Activated T-cell treated with anti-CD3 and anti-CD28 coated beads for 4 hours (primary cell): Measurements from ENCODE around the gene PRR35.

Experiments used
- DNase-seq: peaks from one replicate; pipeline ENCODE4 v3.0.0-alpha.2; 2020

PRR35 gene

DNA sequence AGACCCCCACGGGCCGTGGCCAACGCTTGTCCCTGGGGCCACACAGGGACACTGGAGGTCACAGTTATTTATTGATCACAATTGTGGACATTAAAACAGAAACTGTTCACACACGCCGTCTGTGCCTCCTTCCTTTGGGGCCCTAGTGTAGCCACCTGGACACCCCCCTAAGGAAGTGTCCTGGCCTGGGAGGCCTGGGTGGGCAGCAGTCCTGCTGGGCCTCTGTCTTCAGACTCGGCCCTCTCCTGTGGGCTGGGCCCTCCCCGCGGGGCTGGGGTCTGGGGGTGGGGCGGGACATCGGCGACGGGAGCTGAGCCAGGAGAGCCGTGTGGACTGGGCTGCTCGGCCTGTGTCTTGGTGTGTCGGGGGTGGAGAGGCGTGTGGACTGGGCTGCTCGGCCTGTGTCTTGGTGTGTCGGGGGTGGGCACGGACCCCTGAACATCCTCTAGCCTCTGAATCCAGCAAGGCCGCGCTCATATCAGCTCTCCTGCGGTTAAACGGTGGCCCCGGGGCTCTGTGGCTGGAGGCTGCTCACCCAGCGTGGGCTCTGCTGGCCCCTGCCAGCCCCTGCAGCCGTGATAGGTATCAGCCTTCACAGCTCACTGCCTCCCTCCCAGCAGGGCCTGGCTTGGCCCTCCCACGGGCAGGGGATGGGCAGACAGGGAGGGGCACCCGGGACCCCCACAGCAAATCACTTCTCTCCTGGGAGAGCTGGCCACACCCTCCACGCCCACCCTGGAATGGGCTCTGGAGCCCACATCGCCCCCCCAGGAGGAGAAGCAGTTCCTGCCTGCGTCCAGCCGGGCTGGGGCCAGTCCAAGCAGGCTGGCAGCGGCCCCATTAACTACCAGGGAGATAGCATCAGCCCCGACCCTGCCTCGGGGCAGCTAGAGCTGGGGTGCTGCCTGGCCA lies 5.5 kb downstream of the PRR35 start:
- DNase-seq, result no peak

DNA sequence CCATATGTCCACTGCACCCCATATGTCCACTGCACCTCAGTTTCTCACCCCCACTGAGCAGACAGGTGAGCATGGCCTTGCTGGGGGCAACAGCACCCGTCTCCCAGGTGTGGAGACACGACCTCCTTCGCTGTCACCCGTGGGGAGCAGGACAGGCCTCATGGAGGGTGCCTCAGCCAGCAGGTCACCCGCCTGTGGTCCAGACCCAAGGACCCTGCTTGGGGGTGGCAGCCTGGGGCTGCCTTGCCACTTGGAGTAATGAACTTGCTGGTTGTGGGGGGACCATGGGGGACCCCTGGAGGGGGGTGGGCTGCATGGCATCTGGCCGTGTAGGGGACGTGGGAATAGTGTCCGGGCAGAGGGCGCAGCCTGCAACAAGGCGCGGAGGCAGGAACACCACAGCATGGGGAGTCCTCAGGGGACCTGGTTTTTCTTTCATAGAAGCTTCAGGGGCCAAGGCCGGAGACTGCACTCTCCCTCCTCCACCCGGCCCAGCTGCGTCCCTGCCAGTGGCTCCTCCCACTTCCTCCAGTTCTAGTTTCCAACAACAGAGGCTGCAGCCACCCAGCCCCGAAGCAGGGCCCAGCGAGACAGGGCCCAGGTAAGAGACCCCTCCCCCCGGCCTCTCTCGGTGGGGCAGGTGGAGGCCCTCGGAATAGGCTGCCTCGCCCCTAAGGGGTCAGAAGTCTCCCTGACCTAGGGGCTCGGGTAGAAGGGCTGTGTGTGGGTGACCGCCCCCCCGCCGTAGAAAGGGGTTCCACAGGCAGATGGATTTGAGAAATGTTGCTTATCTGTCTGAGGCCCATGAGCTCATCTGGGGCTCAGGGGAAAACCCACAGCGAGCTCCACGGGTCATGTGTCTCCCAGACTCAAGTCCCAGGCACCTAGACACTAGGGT lies 6.5 kb downstream of the PRR35 start, which contains the start of gene NHLRC4:
Gene NHLRC4 (plus strand): TSS at position 531 of the 898 bp plus-strand sequence. CDS start 1,043 bp downstream, outside the sequence.
- no peak for DNase-seq

DNA sequence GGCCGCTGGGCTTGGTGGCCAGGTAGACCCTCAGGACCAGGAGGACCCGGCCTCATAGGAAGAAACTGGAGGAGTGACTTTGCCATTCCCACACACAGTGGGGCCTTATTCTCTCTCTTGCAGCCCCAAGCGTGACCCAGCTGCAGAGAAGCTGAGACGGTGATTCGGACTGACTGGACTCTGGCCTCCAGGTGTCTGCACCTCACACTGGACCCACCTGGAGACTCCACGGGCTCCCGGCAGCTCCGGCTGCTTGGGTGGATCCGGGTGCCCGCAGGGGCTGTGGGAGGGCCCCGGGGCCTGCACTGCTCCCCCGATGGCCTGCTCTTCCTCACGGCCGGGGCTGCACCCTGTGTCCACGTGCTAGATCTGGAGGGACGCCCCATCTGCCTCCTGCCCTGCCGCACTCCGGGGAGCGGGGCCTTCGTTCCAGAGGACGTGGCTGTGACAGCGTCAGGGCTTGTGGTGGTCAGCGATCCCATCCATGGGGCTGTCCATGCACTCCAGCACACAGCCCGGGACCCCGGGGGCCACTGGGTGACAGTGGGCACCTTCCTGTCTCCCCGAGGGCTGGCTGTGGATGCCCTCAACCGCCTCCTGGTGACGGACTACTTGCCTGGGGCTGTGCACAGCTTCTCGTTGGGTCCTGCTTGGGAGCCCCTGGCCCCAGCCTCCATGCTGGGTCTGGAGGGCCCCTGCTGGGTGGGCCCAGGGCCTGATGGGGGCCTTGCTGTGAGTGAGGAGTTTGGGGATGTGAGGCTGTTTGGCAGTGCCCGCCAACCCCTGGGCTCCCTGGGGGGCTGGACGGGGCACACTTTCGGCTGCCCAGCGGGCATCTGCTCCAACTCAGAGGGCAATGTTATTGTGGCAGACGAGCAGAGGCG lies 7.4 kb downstream of the PRR35 start:
- DNase-seq, result no peak

DNA sequence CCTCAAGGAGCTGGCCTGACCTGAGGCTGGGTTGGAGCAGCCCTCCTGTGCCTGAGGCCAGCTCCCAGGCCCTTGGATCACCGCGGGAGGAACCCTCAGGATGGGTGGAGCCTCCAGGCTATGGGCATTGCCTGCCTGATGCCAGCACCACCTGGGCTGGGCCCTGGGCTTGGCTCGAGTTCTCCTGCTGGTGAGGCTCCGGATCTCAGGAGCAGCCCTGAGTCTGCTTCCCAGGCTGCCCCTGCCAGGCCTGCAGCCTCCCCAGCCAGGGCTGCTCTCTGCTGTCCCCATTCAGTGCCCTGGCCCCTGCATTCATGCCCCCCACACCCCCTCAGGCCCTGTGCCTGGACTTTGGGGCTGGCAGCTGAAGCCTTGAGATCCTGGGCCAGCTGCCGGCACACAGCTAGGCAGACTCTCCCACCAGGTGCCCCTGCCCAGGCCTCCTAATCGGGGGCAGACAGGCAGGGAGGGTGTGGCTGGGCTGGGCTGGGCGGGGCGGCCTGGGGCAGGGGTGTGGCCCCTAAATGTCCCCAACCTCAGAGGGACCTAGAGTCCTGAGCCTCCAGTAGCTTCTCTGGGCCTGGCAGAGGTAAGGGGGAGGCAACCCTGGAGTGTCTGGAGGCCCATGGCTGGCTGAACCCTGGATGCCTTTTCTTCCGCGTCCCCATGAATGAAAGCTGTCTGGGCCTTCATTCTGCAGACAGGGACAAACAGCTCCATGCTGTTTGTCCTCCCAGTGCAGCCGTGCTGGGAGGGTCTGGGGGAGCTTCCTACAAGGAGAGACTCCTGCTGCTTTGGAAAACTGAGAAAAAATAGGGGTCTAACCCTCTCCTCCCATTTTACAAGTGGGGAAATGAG lies 8.4 kb downstream of the PRR35 start:
- DNase-seq, result no peak

DNA sequence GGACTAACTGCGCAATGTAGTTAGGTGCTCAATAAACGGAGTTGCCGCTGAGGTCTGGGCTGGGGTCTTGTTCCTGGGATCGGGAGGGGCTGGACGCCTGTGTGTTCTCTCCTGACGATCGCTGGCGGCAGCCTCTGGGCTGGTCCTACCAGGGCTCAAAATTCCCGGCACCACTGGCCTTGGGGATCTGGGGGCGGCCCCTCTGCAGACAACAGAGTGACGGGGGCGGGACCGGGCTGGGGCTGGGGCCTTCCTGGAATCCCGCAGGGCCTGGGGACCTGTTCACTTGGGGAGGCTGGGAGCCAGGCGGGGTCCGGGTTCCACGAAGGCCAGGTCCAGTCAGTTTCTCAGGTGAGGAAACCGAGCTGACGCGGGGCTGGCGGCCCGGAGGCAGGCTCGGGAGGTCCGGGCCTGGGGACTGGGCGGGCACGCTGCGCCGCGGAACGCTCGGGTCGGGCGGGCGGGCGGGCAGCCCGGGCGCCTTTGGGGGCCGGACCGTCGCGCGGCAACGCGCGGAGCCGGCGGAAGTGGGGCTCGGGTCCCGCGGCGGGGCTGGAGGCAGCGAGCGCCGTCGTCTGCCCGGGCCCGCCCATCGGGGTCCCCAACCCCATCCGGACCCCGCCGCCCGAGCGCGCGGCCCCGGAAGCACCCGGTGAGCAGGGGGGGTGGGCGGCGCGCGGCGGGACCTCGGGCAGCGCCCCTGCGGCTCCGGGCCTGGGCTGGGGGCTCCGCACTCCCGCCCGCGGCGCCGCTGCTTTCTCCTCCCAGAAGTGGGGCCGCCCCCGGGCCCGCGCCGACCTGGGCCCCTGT lies 9.5 kb downstream of the PRR35 start, which contains the start of gene PIGQ:
Gene PIGQ (plus strand): TSS at position 524 of the 810 bp plus-strand sequence. CDS start 4,107 bp downstream, outside the sequence.
- peak; percentile 42 for DNase-seq

DNA sequence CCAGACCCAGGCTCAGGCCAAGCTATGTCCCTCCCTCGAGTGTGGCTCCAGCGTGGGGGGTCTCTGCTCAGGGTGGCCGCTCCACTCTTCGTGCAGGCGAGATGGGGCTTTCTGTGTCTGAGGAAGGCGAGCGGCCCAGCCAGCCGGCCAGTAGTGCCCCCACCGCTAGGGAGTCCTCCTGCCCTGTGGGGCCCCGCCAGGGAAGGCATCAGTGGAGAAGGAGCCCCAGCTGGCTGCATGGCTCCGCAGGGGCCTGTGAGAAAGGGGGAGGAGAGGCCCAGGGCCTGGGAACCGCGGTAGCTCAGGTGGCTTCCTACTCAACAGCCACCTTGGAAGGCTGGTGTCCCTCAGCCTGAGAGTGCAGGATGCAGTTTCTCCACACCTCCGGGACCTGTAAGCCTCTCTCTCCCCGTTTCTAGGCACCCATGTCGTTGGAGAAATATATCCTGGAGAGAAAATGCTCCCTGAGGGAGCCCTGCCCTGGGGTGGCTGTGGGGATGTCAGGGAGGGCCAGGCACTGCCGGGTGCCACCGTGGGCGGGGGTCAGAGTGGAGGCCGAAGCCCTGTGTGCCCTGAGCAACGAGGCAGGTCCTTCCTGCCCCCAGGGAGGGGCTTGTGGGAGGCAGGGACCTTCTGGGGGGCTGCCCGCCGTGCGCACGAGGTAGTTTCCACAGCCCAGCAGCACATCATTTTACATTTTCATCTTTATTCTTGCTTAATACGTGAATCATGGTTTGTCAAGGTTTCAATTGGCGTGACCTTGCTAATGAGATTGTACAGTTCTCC lies 12.9 kb downstream of the PRR35 start:
- no peak for DNase-seq

DNA sequence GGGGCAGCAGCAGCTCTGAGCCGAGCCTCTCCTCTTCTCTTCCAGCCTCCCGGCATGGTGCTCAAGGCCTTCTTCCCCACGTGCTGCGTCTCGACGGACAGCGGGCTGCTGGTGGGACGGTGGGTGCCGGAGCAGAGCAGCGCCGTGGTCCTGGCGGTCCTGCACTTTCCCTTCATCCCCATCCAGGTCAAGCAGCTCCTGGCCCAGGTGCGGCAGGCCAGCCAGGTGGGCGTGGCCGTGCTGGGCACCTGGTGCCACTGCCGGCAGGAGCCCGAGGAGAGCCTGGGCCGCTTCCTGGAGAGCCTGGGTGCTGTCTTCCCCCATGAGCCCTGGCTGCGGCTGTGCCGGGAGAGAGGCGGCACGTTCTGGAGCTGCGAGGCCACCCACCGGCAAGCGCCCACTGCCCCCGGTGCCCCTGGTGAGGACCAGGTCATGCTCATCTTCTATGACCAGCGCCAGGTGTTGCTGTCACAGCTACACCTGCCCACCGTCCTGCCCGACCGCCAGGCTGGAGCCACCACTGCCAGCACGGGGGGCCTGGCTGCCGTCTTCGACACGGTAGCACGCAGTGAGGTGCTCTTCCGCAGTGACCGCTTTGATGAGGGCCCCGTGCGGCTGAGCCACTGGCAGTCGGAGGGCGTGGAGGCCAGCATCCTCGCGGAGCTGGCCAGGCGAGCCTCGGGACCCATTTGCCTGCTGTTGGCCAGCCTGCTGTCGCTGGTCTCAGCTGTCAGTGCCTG lies 14.0 kb downstream of the PRR35 start:
- DNase-seq, result no peak

DNA sequence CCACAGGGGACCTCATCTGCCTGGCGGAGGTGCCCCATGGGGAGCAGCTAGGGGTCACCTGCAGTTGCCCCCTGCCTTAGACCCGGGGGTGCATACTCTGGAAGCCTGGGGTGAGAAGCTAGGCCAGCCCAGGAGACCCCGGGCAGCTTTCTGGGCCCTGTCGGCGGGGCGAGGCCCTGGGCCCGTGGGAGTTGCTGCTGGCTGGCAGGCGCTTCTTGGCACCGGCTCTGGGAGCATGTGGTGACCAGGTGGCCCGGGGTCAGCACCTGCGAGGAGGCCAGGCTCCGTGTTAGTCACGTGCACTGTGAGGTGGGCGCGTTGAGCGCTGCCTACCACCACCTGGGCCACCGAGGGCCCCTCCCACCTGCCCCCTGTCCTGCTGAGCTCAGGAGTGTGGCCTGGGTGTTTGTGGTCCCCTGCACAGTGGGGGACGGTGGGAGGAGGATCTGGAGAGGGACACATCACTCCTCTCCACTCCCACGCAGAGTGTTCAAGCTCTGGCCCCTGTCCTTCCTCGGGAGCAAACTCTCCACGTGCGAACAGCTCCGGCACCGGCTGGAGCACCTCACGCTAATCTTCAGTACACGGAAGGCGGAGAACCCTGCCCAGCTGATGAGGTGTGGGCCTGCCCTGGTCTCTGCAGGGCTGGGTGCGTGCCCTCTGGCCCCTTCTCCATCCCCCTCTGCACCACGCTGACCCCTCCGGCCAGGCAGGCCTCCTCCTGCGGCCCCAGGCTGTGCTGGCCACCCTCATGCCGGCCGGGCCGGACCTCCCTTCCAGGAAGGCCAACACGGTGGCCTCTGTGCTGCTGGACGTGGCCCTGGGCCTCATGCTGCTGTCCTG lies 15.4 kb downstream of the PRR35 start:
- DNase-seq, result no peak

DNA sequence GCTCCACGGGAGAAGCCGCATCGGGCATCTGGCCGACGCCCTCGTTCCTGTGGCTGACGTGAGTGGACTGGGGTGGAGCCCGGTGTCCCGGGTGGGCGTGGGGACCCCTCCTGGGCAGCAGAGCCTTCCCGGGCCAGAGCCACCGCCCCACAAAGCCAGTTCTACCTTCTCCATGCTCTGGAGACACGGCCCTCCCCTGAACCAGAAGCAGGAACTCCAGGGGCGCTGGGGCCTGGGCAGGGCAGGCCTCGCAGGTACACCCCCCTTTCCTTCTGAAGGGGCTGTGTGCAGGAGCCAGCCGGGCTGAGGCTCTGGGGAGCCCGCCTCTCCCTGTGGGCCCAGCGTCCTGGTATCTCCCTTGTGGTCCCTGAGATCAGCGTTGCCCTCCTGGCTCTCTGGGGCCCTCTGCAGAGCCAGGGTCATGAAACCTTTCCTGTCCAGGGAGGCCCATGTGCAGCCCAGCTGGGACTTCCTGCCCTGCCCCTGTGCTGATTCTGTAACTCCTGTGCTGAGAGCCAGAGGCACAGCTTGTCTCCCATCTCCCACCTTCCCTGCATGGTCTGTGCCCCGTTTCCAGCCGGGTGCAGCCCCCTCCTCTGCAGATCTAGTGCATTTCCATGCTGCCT lies 16.1 kb downstream of the PRR35 start:
- no peak for DNase-seq

DNA sequence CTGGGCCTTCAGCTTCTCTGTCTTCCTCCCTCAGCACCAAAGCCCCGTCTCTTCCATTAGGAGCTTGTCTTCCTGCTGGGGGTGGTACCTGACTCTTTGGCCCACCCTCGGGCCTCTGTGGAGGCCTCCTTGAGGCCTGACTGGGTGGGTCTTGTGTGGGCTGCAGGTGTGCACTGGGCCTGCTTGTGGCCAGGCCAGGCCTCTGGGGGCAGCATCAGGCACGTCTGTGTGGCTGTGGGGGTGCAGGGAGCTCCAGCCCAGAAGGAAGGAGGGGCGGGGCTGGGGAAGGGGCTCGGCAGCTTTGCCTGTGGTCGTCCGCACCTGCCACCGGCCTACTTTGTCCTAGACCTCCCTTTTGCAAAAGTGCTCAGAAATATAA lies 16.6 kb downstream of the PRR35 start:
- DNase-seq, result no peak

DNA sequence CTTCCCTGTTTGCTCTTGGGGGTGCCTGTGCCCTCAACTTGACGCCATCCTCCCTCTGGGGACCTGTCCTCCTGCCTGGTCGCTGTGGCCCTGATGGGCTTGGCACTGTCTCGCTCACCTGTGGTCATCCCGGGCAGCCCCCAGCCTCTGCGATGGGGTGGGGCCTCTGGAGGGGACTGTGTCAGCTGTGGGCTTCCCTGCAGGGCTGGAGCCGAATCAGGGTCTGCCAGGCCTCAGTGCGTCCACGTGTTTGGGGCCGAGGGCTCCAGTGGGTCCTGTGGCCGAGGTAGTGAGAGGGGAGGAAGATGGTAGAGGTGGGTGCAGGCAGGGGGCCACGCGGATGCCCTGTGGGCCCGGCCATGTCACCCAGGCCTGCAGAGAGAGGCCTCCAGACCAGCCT lies 17.6 kb downstream of the PRR35 start:
- no peak for DNase-seq

DNA sequence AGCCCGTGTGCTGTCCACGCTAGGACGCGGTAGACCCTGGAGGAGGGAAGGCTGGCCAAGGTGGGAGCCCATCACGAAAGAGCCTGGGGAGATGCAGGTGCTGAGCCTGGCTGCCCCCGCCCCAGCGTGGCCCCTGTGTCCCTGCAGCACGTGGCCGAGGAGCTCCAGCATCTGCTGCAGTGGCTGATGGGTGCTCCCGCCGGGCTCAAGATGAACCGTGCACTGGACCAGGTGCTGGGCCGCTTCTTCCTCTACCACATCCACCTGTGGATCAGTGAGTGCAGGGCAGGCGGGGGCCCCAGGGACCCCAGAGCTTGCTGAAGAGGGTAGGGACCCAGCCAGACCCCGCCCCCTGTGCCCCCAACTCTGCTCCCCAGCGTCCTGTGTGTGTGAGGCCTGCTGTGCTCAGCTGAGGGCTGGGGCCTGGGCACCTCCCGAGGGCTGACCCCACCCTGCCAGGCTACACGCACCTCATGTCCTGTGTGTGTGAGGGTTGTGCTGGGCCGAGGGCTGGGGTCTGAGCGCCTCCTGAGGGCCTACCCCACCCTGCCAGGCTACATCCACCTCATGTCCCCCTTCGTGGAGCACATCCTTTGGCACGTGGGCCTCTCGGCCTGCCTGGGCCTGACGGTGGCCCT lies 18.2 kb downstream of the PRR35 start:
- no peak for DNase-seq

DNA sequence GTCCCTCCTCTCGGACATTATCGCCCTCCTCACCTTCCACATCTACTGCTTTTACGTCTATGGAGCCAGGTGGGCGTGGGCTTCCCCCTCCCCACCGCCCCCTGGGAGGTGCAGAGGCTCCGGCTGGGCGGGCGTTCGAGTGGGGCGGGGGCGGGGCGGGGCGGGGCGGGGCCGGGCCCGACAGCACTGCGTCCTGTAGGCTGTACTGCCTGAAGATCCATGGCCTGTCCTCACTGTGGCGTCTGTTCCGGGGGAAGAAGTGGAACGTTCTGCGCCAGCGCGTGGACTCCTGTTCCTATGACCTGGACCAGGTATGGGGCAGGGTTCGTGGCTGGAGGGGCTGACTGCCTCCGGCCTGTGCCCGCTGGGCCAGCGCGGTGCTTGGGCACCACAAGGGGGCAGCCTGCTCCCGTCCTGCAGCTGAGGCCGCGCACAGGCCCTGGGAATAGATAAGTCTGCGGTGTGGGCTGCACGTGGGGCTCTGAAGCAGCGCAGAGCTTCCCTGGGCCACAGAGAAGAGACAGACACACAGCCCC lies 18.7 kb downstream of the PRR35 start:
- DNase-seq, result peak; percentile 32

DNA sequence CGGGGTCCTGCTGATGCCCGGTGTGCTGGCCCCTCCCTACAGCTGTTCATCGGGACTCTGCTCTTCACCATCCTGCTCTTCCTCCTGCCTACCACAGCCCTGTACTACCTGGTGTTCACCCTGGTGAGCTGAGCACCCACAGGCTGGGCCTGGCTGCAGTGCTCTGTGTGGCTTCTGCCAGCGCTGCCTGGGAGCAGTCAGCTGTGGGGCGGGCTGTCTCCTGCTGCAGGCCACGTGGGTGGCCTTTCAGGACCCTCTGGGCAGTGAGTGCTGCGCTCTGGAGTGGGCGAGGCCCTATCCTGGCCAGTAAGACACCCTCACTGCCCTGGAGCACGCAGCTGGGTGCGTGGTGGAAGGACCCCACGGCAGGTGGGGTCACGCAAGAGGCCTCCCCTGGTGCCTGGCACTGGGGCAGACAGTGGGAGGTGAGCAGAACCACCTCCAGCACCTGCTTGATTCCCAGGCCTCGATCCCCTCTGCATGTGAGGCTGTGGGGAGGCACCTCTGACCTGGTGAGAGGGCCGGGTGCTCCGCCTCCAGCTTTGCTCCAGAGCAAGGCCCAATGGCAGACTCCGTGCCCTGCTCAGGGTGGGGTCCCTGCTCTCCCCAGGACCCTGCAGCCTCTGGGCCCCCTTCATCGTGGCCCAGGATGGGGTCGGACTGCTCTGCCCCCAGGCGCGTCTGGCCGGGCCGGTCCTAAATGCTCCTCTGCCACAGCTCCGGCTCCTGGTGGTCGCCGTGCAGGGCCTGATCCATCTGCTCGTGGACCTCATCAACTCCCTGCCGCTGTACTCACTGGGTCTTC lies 20.1 kb downstream of the PRR35 start:
- no peak for DNase-seq

DNA sequence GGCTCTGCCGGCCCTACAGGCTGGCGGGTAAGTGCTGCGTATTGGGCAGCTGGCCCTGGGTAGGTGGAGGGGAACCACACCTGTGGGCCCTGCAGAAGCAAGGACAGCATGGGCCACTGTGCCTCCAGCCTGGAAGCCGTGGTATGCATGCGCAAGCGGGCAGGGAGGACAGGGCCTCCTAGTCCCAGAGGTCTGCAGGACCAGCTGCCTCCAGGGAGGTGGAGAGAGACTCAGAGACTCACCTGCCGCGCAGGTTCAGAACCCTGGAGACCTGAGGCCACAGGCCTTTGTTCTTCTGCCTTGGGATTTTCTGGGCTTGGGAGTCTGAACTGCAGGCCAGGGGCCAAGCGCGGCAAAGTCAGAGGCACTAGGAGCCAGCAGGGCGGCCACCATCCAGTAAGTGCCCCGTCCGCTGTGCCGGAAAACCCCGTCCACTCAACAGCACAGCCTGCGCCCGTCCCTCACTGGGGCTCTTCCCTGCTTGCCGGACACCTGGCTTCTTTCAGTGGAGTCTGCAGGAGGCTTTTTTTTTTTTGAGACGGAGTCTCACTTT lies 20.8 kb downstream of the PRR35 start:
- DNase-seq, result no peak

DNA sequence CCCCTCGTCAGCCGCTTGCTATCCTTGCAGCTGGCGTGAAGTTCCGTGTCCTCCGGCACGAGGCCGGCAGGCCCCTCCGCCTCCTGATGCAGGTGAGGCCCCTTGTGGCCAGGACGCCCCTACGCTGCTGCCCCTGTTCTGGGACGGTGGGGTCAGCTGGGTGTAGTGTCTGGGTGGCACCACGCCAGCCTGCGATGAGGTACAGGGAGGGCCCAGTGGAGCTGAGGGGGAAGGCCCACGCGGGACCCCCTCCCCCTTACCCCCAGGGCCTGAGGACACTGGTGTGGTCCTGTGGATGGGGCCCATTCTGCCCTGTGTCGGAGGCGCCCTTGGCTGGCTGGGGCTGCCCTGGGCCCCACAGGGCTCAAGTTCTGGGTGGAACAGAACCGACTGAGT lies 22.0 kb downstream of the PRR35 start:
- no peak for DNase-seq
